ENCODE results near the gene TMA7B.

TMA7B gene

GRCh38 chr22:39954584-39955055 lies 5.6 kb upstream of the TMA7B start:
- DNase-seq (peak; percentile 36), ATAC-seq (peak; percentile 67)

DNA sequence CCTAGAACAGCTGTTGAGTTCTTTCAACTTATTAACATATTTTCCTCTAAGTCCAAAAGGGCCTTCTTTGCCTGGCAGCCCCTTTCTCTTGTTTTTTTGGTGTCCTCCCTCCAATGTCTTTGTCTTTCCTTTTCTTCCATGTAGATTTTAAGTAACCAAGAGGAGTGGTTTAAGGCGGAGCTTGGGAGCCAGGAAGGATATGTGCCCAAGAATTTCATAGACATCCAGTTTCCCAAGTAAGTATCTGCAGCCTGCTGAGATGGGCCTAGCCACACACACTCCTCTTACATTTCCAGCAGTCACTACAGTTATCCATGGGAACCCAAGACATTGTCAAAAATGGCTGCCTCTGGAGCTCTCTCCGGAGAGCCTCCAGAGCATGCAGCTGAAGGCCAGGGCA lies 4.5 kb upstream of the TMA7B start:
- ATAC-seq: no peak
- no peak for DNase-seq

GRCh38 chr22:39956932-39957664 lies 3.1 kb upstream of the TMA7B start:
- ATAC-seq: no peak
- no peak for DNase-seq

GRCh38 chr22:39958009-39958711 lies 2.0 kb upstream of the TMA7B start:
- DNase-seq: no peak
- ATAC-seq: no peak

DNA sequence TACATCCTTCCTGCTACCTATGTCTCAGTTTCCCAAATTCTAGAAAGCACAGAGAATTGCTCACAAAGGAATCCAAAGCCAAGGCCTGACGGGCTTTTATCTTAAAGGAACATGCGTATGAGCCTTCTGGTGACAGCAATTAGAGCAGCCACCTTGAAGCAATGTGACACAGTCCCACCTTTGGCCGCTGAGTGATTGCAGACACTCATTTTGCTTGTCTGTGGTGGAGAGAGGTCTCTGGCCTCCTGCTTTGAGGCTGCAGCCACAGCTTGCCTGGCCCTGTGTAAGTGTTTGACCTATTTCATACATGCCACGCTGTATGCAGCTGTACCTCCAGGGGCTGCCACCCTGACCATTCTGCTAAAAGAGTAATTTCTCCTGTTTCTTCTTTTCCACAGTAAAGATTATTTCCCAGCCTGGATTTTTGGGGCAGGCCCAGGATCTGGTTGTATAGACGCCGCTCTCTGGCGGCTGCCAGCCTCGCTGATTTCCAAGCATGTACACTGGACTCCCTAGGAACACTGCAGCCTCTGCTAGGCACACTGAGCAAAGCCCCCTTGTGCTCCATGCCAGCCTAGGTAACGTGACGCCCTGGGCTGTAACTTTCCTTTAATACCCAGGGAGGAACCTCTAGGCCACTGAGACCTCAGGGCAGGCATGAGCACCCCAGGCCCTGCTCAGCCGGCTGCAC lies 1.1 kb upstream of the TMA7B start:
- no peak for ATAC-seq
- DNase-seq: no peak

- peak; percentile 71 for DNase-seq
- peak; percentile 98 for ATAC-seq
These were observed 872 bp downstream of the TMA7B start for GRCh38 chr22:39960791-39961746.

GRCh38 chr22:39962071-39962470 lies 1.9 kb downstream of the TMA7B start:
- ATAC-seq: no peak
- no peak for DNase-seq

DNA sequence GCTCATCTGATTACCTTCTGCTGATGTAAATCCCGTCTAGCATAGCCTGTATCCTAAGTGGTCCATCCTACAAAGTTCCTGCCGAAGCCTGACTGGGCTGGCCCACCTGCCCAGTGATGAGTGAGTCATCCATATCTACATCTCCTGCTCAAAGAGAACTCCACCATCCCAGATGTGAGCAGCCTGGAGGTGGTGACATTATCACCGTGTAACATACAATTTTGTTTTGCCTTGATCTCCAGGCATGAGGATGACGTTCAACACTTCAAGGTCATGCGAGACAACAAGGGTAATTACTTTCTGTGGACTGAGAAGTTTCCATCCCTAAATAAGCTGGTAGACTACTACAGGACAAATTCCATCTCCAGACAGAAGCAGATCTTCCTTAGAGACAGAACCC lies 5.6 kb downstream of the TMA7B start:
- ATAC-seq: no peak

DNA sequence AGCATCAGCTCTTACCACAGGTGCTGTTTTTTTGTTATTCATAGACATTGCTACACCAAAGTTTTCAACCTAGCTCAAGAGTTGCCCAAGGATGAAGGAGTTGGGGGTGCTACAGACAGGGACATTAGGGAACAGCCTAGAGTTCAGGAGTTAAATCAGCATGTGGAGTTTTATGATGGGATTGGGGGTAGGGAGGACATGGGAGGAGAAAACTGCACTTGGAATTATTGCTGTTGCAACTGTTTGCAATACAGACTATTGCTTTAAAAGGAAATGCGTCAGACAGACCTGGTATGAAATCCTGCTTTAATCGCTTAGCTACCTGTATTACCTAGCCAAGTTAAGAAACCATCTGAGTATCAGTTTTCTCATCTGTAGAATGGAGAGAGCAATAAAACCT lies 6.3 kb downstream of the TMA7B start:
- ATAC-seq (no peak), DNase-seq (no peak)

More for the DNA sequence above, 5.6 kb downstream of the TMA7B start:
- DNase-seq: no peak

- DNase-seq: no peak
- no peak for ATAC-seq
These were observed 7.1 kb downstream of the TMA7B start for GRCh38 chr22:39967103-39967829.

- no peak for ATAC-seq
- no peak for DNase-seq
These were observed 8.1 kb downstream of the TMA7B start for GRCh38 chr22:39967996-39968972.

DNA sequence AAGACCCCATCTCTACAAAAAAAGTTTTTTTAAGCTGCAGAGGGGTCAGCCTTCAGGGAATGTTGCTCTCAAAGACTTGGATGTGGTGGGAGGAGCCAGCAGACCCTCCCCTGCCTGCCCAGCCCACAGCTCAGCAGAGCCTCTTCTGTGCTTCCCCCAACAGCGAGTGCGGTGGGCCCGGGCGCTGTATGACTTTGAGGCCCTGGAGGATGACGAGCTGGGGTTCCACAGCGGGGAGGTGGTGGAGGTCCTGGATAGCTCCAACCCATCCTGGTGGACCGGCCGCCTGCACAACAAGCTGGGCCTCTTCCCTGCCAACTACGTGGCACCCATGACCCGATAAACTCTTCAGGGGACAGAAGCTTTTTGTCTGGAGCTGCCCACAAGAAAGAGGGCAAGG lies 10.5 kb downstream of the TMA7B start:
- ATAC-seq (no peak), DNase-seq (no peak)

DNA sequence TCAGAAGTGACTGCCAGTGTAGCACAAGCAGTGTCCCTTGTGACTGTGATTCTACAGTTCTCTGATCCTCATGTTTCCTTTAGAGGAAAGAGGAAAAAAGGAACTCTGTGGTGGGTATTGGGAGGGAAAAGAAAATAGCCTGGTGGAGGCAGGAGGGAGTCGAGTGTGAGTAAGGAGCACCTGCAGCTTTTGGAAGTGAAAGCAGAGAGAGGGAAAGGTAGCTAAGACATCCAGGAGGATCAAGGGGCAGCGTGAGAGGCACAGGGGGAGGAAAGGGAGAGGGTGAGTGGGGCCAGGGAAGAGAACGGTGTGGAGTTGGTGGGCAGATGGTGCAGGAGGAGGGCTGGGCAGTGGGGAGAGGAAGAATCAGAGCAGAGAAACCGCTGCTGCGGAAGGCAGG lies 12.4 kb downstream of the TMA7B start:
- no peak for ATAC-seq
- no peak for DNase-seq

DNA sequence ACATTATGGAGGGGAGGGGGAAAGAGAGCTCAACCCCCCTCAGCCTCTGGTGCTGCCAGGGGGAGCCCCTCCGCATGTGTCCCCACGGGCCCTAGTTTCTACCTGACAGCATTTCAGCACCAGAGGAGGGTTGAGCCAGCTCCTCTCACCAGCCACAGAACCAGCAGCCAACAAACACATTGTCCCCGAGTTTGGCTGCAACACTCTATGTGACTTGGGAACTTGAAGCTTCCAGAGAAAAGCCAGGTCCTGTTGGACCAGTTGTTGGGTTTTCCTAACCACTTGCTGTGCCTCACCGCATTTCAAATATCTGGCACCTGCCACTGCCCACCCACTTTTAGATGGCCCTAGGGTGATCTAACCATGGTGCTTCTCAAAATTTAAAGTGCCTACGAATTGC lies 13.5 kb downstream of the TMA7B start:
- no peak for ATAC-seq
- no peak for DNase-seq

DNA sequence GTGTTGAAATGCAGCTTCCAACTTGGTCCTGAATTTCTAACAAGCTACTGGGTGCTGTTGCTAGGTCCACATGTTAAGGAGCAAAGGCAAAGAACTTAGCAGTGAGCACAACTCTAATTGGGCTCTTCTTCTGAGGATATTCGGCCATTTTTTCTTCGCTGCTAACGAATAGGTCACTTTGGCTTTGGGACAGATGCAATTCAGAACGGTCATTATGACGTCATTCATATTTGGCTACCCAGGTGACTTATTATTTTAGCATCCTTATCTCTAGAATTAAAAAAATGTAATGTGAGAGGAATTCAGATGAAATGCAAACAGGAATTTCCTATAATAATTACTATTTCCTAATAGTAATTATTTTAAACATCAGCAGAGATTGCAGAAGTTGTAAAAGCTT lies 13.9 kb downstream of the TMA7B start:
- DNase-seq (no peak), ATAC-seq (no peak)

GRCh38 chr22:39979048-39979447 lies 18.9 kb downstream of the TMA7B start:
- DNase-seq (no peak), ATAC-seq (peak; percentile 75)

- ATAC-seq (no peak), DNase-seq (no peak)
These were observed 19.3 kb downstream of the TMA7B start for GRCh38 chr22:39979458-39979857.

DNA sequence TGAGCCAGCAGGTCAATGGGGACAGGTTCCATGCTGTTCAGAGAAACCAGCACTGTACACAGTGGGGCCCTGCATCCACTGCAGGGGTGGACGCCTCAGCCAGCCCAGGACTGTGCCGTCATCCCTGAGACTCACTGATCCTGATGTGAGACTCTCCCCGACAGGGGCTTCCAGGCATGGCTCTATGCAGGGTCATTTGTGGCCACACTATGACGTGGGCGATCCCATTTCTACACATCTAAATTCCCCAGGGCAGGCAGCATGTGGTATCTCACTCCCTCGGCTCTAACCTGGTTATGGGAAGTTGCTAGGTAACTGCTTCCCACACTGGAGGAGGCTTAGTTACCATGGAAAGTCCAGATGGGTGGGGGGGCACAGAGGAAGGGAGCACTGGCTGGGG lies 20.4 kb downstream of the TMA7B start:
- ATAC-seq: no peak
- no peak for DNase-seq

DNA sequence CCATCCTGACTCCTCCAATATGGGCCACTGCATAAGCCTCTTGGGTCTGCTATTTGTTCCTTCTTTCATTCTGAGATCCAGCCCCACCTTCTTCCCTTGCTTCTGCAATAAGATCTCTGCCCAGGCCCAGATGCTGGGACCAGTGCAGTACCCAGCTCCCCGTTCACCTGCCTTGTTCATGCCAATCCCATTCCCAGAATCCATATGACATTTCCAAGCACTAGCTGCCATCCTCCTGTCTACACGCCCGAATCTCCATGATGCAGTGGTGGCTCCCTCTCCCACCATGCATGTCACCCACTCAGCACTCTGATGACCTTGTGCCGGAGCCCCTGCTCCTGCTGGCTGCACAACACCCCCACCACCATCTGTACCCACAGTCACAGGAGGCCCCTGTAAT lies 23.1 kb downstream of the TMA7B start:
- no peak for DNase-seq
- no peak for ATAC-seq

- no peak for DNase-seq
- ATAC-seq: no peak
These were observed 23.8 kb downstream of the TMA7B start for GRCh38 chr22:39984006-39984405.

Measured in stimulated activated naive CD8-positive, alpha-beta T cell treated with anti-CD3 and anti-CD28 coated beads, Interleukin-15, Interleukin-2, amounts not matched to agents 100 U/mL and 50 U/mL, for 24 hours (primary cell).